PC-9 (cell line): ENCODE data around the gene SVOPL. TPM values are rescaled to one million over a fixed set of nuclear protein-coding genes. Genes with fewer than 3 reads are reported as not detected.
"Not testable (repeated sequence)": the region's sequence is repeated elsewhere in the genome, so short reads cannot be mapped to it uniquely, and the experiment has no call there.

Source experiments
- BruUV-seq: library from RNA; stranded (reverse); fragments of 400-500 nt; replicated peaks from 2 replicates; lab custom pipeline; 2021; lab: Mats Ljungman, UMichigan
- CTCF ChIA-PET: fragments of 300-600 bp; sonication (Branson Sonifier 250); formaldehyde crosslinking; loops from one replicate; lab custom pipeline; 2022; ENCODE audit warnings: antibody characterized with exemption; lab: Charles Lee
- POLR2A ChIA-PET: fragments of 300-600 bp; sonication (Branson Sonifier 250); formaldehyde crosslinking; loops from one replicate; lab custom pipeline; 2022; ENCODE audit warnings: antibody characterized with exemption; ENCODE audit not compliant: unreplicated experiment; lab: Charles Lee
- DNase-seq, 2 experiments: peaks; one replicate each; pipeline versions ENCODE4 v3.0.0 to v3.0.0-alpha.2; 2015 to 2022; ENCODE audit warnings: mixed read lengths in 1 of 2
- H2AFZ ChIP-seq: fragments of 200-600 bp; sonication (generic); 2 replicates; pipeline ENCODE4 v1.8.1; 2017; ENCODE audit warnings: antibody characterized with exemption
- H3F3A ChIP-seq: fragments of 200-600 bp; sonication (generic); 2 replicates; pipeline ENCODE4 v1.8.1; 2017; ENCODE audit warnings: antibody characterized with exemption, mild to moderate bottlenecking, low read depth; ENCODE audit not compliant: insufficient read depth
- H3K27ac ChIP-seq: fragments of 200-600 bp; sonication (generic); 2 replicates; pipeline ENCODE4 v1.6.1; 2016; ENCODE audit warnings: mixed run types
- H3K27me3 ChIP-seq: fragments of 200-600 bp; sonication (generic); 2 replicates; pipeline ENCODE4 v1.6.1; 2016; ENCODE audit warnings: low read depth, mixed run types; ENCODE audit not compliant: insufficient read depth
- H3K36me3 ChIP-seq: fragments of 200-600 bp; sonication (generic); 2 replicates; pipeline ENCODE4 v1.6.1; 2016; ENCODE audit warnings: low read depth, mixed run types
- H3K4me1 ChIP-seq: fragments of 200-600 bp; sonication (generic); replicated peaks from 2 replicates; pipeline ENCODE4 v1.6.1; 2016; ENCODE audit warnings: mixed run types; ENCODE audit not compliant: insufficient read depth
- H3K4me2 ChIP-seq: fragments of 200-600 bp; sonication (generic); 2 replicates; pipeline ENCODE4 v1.6.1; 2017; ENCODE audit warnings: mixed run types
- H3K4me3 ChIP-seq: fragments of 200-600 bp; sonication (generic); 2 replicates; pipeline ENCODE4 v1.6.1; 2016; ENCODE audit warnings: mixed run types
- H3K79me2 ChIP-seq: fragments of 200-600 bp; sonication (generic); 2 replicates; pipeline ENCODE4 v1.6.1; 2017; ENCODE audit warnings: low read depth, mixed run types
- H3K9me2 ChIP-seq: fragments of 200-600 bp; sonication (generic); 2 replicates; pipeline ENCODE4 v1.8.1; 2017; ENCODE audit warnings: mild to moderate bottlenecking; ENCODE audit not compliant: insufficient read depth
- H3K9me3 ChIP-seq: fragments of 200-600 bp; sonication (generic); 2 replicates; pipeline ENCODE4 v1.8.1; 2016; ENCODE audit warnings: low read depth; ENCODE audit not compliant: insufficient read depth
- H4K20me1 ChIP-seq: fragments of 200-600 bp; sonication (generic); 2 replicates; pipeline ENCODE4 v1.8.1; 2017; ENCODE audit not compliant: insufficient read depth
- CTCF ChIP-seq: fragments of 200-600 bp; sonication (generic); conservative IDR thresholded peaks from 2 replicates; pipeline ENCODE4 v1.6.1; 2017; ENCODE audit warnings: mixed run types, antibody characterized with exemption, mild to moderate bottlenecking, moderate library complexity
- EZH2 ChIP-seq: fragments of 200-600 bp; sonication (generic); IDR thresholded peaks from 2 replicates; pipeline ENCODE4 v1.8.0; 2017; ENCODE audit warnings: antibody characterized with exemption, low read depth
- intact Hi-C: fragments of 100-400 bp; cut with micrococcal nuclease; formaldehyde crosslinking; loops from one replicate; pipeline ENCODE4 v1.10.0; 2022; ENCODE audit not compliant: unreplicated experiment
- total RNA-seq: library from RNA; stranded (reverse); gene quantifications from 2 replicates; pipeline ENCODE4 v1.2.3, GENCODE V29; 2021

Gene SVOPL
- total RNA-seq, 1 experiment from 2014 or later: 0.70 TPM

GRCh38 chr7:138738114-138738513 lies 37.0 kb upstream of the SVOPL start:
- Histone ChIP-seq H3K9me2 (no peaks in the 10 kb centered on the region), H3F3A (no peaks in the 10 kb centered on the region), H3K4me1 (peaks cover 10% of the 10 kb centered on the region), H3K27ac (no peak overlapping the region), H3K79me2 (no peaks in the 10 kb centered on the region), H4K20me1 (no peaks in the 10 kb centered on the region), H3K36me3 (no peaks in the 10 kb centered on the region), H3K9me3 (no peaks in the 10 kb centered on the region), H3K4me3 (no peak overlapping the region), H3K4me2 (0 out of 2 replicates have a peak overlapping the region, but pooled peaks have one; percentile 4), H3K27me3 (no peaks in the 10 kb centered on the region), H2AFZ (no peak overlapping the region)
- POLR2A ChIA-PET: interaction anchor here (0.6 kb wide), 1 partner anchor 737 kb away, joined by 4 read pairs; the partner anchor contains the start of gene CREB3L2
- no peak for TF ChIP-seq CTCF
- TF ChIP-seq EZH2: no peak
- no peak for DNase-seq
- no TSS peak for BruUV-seq
- intact Hi-C loops: loop anchor here (1.0 to 5.0 kb wide), 8 partner anchors 76 to 1081 kb away; no protein-coding TSS in a partner anchor
- CTCF ChIA-PET: interaction anchor here (0.5 to 1.2 kb wide), 3 partner anchors 153 to 577 kb away, joined by 3 to 15 read pairs (median 4); no protein-coding TSS in a partner anchor

GRCh38 chr7:138735399-138735798 lies 34.2 kb upstream of the SVOPL start:
- intact Hi-C loops: loop anchor here (5.0 kb wide), 3 partner anchors 73 to 1078 kb away; no protein-coding TSS in a partner anchor
- TF ChIP-seq CTCF (no peak), EZH2 (no peak)
- Histone ChIP-seq H3K36me3 (no peaks in the 10 kb centered on the region), H3F3A (no peaks in the 10 kb centered on the region), H4K20me1 (no peaks in the 10 kb centered on the region), H3K4me1 (peaks cover 6% of the 10 kb centered on the region), H3K9me3 (no peaks in the 10 kb centered on the region; the same call in 1 of the 2 replicates), H3K27ac (no peak overlapping the region), H3K79me2 (no peaks in the 10 kb centered on the region), H2AFZ (no peak overlapping the region), H3K27me3 (no peaks in the 10 kb centered on the region), H3K9me2 (no peaks in the 10 kb centered on the region), H3K4me3 (no peak overlapping the region), H3K4me2 (no peak overlapping the region)
- POLR2A ChIA-PET: no interaction called here
- CTCF ChIA-PET: no interaction called here
- no peak for DNase-seq
- BruUV-seq: no TSS peak

- H4K20me1 ChIP-seq, H3K27me3 ChIP-seq, H3K4me2 ChIP-seq, H3K4me3 ChIP-seq, BruUV-seq, H3K9me2 ChIP-seq, H3K27ac ChIP-seq, H2AFZ ChIP-seq, intact Hi-C loops, H3F3A ChIP-seq, H3K4me1 ChIP-seq, H3K9me3 ChIP-seq, H3K79me2 ChIP-seq, H3K36me3 ChIP-seq, DNase-seq, POLR2A ChIA-PET: not testable (repeated sequence)
- CTCF ChIA-PET: interaction anchor here (0.8 kb wide), 1 partner anchor 91 kb away, joined by 4 read pairs; no protein-coding TSS in a partner anchor
These were observed 30.6 kb upstream of the SVOPL start for GRCh38 chr7:138731733-138732132.
